Trophoblast cell (in vitro differentiated cells and primary cell): Measurements from ENCODE around the gene CCDC185.

Experiments used
- DNase-seq, 2 donors: peaks; one replicate each; pipeline ENCODE4 v3.0.0-alpha.2; 2016
- H2AFZ ChIP-seq: 2 replicates; pipeline ENCODE4 v1.6.1; 2013; ENCODE audit warnings: low read length, moderate library complexity, mild to moderate bottlenecking; ENCODE audit not compliant: insufficient read depth, poor library complexity
- H2AK5ac ChIP-seq: 2 replicates; pipeline ENCODE4 v1.6.1; 2013; ENCODE audit warnings: mild to moderate bottlenecking, low read length
- H2BK120ac ChIP-seq: 2 replicates; pipeline ENCODE4 v1.6.1; 2013; ENCODE audit warnings: low read length, mild to moderate bottlenecking, moderate library complexity; ENCODE audit not compliant: insufficient read depth, poor library complexity
- H2BK12ac ChIP-seq: 2 replicates; pipeline ENCODE4 v1.6.1; 2013; ENCODE audit warnings: mild to moderate bottlenecking, low read length, moderate library complexity
- H2BK5ac ChIP-seq: 2 replicates; pipeline ENCODE4 v1.6.1; 2013; ENCODE audit warnings: low read length, low read depth, moderate library complexity, mild to moderate bottlenecking; ENCODE audit not compliant: poor library complexity
- H3K14ac ChIP-seq: 2 replicates; pipeline ENCODE4 v1.6.1; 2013; ENCODE audit warnings: mild to moderate bottlenecking, low read length
- H3K18ac ChIP-seq: 2 replicates; pipeline ENCODE4 v1.6.1; 2013; ENCODE audit warnings: mild to moderate bottlenecking, low read length
- H3K23ac ChIP-seq: 2 replicates; pipeline ENCODE4 v1.6.1; 2013; ENCODE audit warnings: low read length
- H3K27ac ChIP-seq: 2 replicates; pipeline ENCODE4 v1.5.1; 2013; ENCODE audit warnings: low read depth, mild to moderate bottlenecking, inconsistent platforms, low read length, moderate library complexity
- H3K27me3 ChIP-seq: 2 replicates; pipeline ENCODE4 v1.6.1; 2013; ENCODE audit warnings: inconsistent platforms, mild to moderate bottlenecking, low read length, moderate library complexity; ENCODE audit not compliant: insufficient read depth
- H3K36me3 ChIP-seq, 2 experiments: 1 replicate in 1 of 2; 2 replicates in 1 of 2; pipeline ENCODE4 v1.6.1; 2013; ENCODE audit warnings: low read length in 2 of 2, mild to moderate bottlenecking in 2 of 2, moderate library complexity in 1 of 2; ENCODE audit not compliant: insufficient read depth in 2 of 2, control insufficient read depth in 1 of 2
- H3K4ac ChIP-seq: 2 replicates; pipeline ENCODE4 v1.6.1; 2013; ENCODE audit warnings: low read depth, mild to moderate bottlenecking, low read length, moderate library complexity
- H3K4me1 ChIP-seq, 2 experiments: 1 replicate in 1 of 2; 2 replicates in 1 of 2; pipeline ENCODE4 v1.6.1; 2013; ENCODE audit warnings: low read length in 2 of 2, mild to moderate bottlenecking in 2 of 2, moderate library complexity in 1 of 2; ENCODE audit not compliant: insufficient read depth in 2 of 2, control insufficient read depth in 1 of 2
- H3K4me2 ChIP-seq: 2 replicates; pipeline ENCODE4 v1.6.1; 2013; ENCODE audit warnings: inconsistent platforms, mild to moderate bottlenecking, low read length, moderate library complexity
- H3K4me3 ChIP-seq: 2 replicates; pipeline ENCODE4 v1.5.1; 2013; ENCODE audit warnings: mild to moderate bottlenecking, low read depth, low read length, inconsistent platforms
- H3K79me1 ChIP-seq: one replicate; pipeline ENCODE4 v1.6.1; 2013; ENCODE audit warnings: low read length
- H3K79me2 ChIP-seq: 2 replicates; pipeline ENCODE4 v1.6.1; 2013; ENCODE audit warnings: low read length, mild to moderate bottlenecking; ENCODE audit not compliant: control insufficient read depth, insufficient read depth, poor library complexity
- H3K9ac ChIP-seq: 2 replicates; pipeline ENCODE4 v1.6.1; 2013; ENCODE audit warnings: mild to moderate bottlenecking, low read length
- H3K9me3 ChIP-seq: 2 replicates; pipeline ENCODE4 v1.6.1; 2013; ENCODE audit warnings: low read depth, mild to moderate bottlenecking, control low read depth, inconsistent platforms, low read length; ENCODE audit not compliant: insufficient read depth
- H4K12ac ChIP-seq: 2 replicates; pipeline ENCODE4 v1.6.1; 2013; ENCODE audit warnings: low read depth, mild to moderate bottlenecking, low read length, moderate library complexity
- H4K8ac ChIP-seq: 2 replicates; pipeline ENCODE4 v1.6.1; 2013; ENCODE audit warnings: low read depth, mild to moderate bottlenecking, low read length, moderate library complexity
- H4K91ac ChIP-seq: one replicate; pipeline ENCODE4 v1.6.1; 2013; ENCODE audit warnings: low read depth, mild to moderate bottlenecking, low read length, moderate library complexity
- WGBS: extraction: QIAGEN DNeasy Blood & Tissue Kit; methylation state at CpG from one replicate; pipeline ENCODE4 v1.1.7; 2013; ENCODE audit warnings: missing lambda C conversion rate; ENCODE audit not compliant: insufficient read length, insufficient coverage; ENCODE audit errors: extremely low coverage; 5-methylcytosine and 5-hydroxymethylcytosine counted together

CCDC185 gene

DNA sequence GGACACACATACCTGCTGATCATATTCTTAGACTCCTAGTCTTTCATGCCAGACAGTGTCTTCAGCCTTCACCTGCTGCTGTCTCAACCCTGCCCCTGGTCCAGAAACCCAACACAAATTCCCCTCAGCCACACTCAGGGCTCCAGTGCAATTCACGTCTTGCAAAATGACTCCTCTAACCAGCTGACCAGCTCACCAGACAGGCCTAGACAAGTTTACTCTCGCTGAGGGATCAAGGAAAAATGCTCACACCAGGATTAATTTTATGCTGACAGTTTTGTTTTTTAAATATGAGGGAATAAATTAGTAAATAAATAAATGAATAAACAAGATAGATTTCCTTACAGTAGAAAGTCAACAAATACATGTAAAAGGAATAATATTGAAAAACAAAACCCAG, 28.5 kb downstream of the CCDC185 start:
- DNase-seq = peak; percentile 28 to 61

DNA sequence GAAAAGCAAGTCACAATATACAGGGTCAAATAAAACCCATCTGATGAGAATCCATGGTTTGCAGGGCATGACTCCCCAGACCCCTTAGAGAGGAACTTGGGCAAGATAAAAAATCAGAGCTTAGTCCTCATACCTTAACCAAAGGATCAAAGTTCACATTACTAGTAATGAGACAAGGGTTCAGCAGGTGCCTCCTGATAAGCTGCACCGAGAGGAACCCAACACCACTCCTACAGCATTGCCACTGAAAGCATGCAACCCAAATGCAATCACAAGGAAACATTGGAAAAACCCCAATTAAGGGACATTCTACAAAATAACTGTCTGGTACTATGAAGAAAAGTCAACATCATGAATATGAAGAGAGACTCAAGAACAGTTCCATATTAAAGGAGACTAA, 29.7 kb downstream of the CCDC185 start:
- Histone ChIP-seq H3K14ac (no peak overlapping the region), H2AK5ac (no peak overlapping the region), H3K27ac (no peak overlapping the region), H3K36me3 (no peaks in the 10 kb centered on the region), H3K4me3 (no peak overlapping the region), H2BK5ac (no peak overlapping the region), H3K9me3 (peaks cover 2% of the 10 kb centered on the region), H4K12ac (no peak overlapping the region), H3K18ac (no peak overlapping the region), H3K27me3 (no peaks in the 10 kb centered on the region), H3K79me1 (peaks cover 1% of the 10 kb centered on the region), H3K4me2 (no peak overlapping the region), H3K79me2 (no peaks in the 10 kb centered on the region), H3K23ac (no peak overlapping the region), H3K4ac (no peak overlapping the region), H2AFZ (no peak overlapping the region), H2BK12ac (no peak overlapping the region), H3K9ac (no peak overlapping the region), H4K91ac (no peak overlapping the region), H2BK120ac (no peak overlapping the region), H3K4me1 (peaks cover 6 to 8% of the 10 kb centered on the region in 2 experiments), H4K8ac (no peak overlapping the region)
- no peak for DNase-seq
- WGBS = no CpG with 5 or more reads among the region's 1 CpG

More for the DNA sequence above, 28.5 kb downstream of the CCDC185 start:
- H4K12ac ChIP-seq = no peak overlapping the region
- no peaks in the 10 kb centered on the region for H3K79me2 ChIP-seq
- peak overlapping the region; percentile 11 for H3K14ac ChIP-seq
- H2BK5ac ChIP-seq = no peak overlapping the region
- H2BK120ac ChIP-seq = peak overlapping the region; percentile 16
- no peaks in the 10 kb centered on the region for H3K27me3 ChIP-seq
- no peak overlapping the region for H3K4me3 ChIP-seq
- H3K4me1 ChIP-seq = peaks cover 6 to 8% of the 10 kb centered on the region in 2 experiments
- H3K23ac ChIP-seq = peak overlapping the region; percentile 1
- H3K4ac ChIP-seq = no peak overlapping the region
- H3K79me1 ChIP-seq = peaks cover 1% of the 10 kb centered on the region
- peak overlapping the region; percentile 82 for H4K91ac ChIP-seq
- peak overlapping the region; percentile 39 for H2BK12ac ChIP-seq
- H3K27ac ChIP-seq = peak overlapping the region; percentile 17
- H2AK5ac ChIP-seq = no peak overlapping the region
- peak overlapping the region; percentile 51 for H4K8ac ChIP-seq
- H3K9ac ChIP-seq = no peak overlapping the region
- H2AFZ ChIP-seq = no peak overlapping the region
- no peak overlapping the region for H3K4me2 ChIP-seq
- H3K36me3 ChIP-seq = no peaks in the 10 kb centered on the region
- no CpG with 5 or more reads among the region's 2 CpGs for WGBS
- peaks cover 2% of the 10 kb centered on the region for H3K9me3 ChIP-seq
- H3K18ac ChIP-seq = peak overlapping the region; percentile 19

DNA sequence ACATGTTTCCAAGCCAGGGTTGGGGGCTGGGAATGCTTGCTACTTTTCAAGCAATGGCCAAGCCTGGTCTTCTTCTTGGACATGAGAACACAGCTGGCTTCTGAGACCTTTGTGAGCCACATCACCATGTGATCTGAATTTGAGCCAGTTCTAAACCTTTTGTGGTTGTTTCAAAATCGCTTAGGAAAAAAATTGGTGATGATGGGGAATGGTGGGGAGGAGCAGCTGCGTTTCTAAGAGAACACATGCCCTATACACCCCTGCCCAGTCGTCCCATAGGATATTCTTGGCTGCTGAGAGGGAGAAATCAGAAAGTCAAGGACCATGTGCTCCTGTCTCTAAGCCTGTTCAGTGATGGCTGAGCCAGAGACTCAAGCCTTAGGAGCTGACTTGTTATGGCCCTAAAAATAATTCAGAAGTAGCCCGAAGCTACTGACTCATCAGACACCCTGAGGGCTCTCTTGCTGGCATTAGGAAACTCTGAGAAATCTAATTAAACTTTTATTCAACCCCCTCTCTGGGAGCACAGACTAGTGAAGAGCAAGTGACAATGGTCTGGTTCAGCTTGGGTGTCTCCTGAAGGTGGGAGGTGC, 30.5 kb downstream of the CCDC185 start:
- Histone ChIP-seq H3K79me1 (peaks cover 1% of the 10 kb centered on the region), H4K12ac (no peak overlapping the region), H3K27me3 (no peaks in the 10 kb centered on the region), H3K23ac (no peak overlapping the region), H3K4ac (no peak overlapping the region), H3K79me2 (no peaks in the 10 kb centered on the region), H4K91ac (no peak overlapping the region), H2AK5ac (no peak overlapping the region), H3K27ac (no peak overlapping the region), H3K36me3 (no peaks in the 10 kb centered on the region), H2BK120ac (no peak overlapping the region), H3K4me2 (no peak overlapping the region), H2BK5ac (no peak overlapping the region), H3K4me1 (peaks cover 6 to 8% of the 10 kb centered on the region in 2 experiments), H3K14ac (no peak overlapping the region), H3K4me3 (no peak overlapping the region), H3K9me3 (peaks cover 2% of the 10 kb centered on the region), H3K9ac (no peak overlapping the region), H2AFZ (no peak overlapping the region), H4K8ac (no peak overlapping the region), H3K18ac (no peak overlapping the region), H2BK12ac (peak overlapping the region; percentile 38)
- WGBS = no CpG with 5 or more reads among the region's 4 CpGs
- peak; percentile 31 to 74 for DNase-seq

DNA sequence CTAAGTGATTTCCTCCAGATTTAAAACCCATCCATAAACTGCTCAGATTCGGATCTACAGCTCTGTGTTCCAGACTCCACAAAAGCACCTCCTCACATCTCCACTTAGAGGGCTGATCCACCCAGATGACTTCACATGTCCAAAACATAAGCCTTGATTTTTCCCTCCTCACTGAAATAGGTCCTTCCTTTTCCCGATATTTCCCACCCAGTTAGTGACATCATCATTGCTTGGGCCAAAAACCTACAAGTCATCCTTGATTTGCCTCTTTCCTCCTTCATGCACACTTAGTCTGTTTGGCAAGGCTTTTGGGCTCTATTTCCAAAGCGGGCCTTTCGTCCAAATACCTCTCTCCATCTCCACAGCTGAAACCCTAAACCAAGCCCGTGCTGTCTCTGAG, 32.3 kb downstream of the CCDC185 start:
- no CpG with 5 or more reads among the region's 5 CpGs for WGBS

More for the DNA sequence above, 32.3 kb downstream of the CCDC185 start:
- H2AFZ ChIP-seq = no peak overlapping the region
- H3K27me3 ChIP-seq = no peaks in the 10 kb centered on the region
- H3K18ac ChIP-seq = no peak overlapping the region
- no peak overlapping the region for H2BK12ac ChIP-seq
- no peak overlapping the region for H3K23ac ChIP-seq
- H4K8ac ChIP-seq = no peak overlapping the region
- peaks cover 1% of the 10 kb centered on the region for H3K79me1 ChIP-seq
- peaks cover 6 to 8% of the 10 kb centered on the region in 2 experiments for H3K4me1 ChIP-seq
- peaks cover 2% of the 10 kb centered on the region for H3K9me3 ChIP-seq
- H4K91ac ChIP-seq = no peak overlapping the region
- H2AK5ac ChIP-seq = no peak overlapping the region
- H3K9ac ChIP-seq = no peak overlapping the region
- H2BK5ac ChIP-seq = no peak overlapping the region
- H3K4me3 ChIP-seq = no peak overlapping the region
- H3K4me2 ChIP-seq = no peak overlapping the region
- no peak for DNase-seq
- H3K14ac ChIP-seq = no peak overlapping the region
- H3K4ac ChIP-seq = no peak overlapping the region
- no peak overlapping the region for H3K27ac ChIP-seq
- no peak overlapping the region for H2BK120ac ChIP-seq
- H4K12ac ChIP-seq = no peak overlapping the region
- H3K36me3 ChIP-seq = no peaks in the 10 kb centered on the region
- no peaks in the 10 kb centered on the region for H3K79me2 ChIP-seq
